Head of caudate nucleus (tissue), 42 donors: ENCODE results near the gene BBLN.

Experiments
- DNase-seq, 42 donors: peaks; one replicate each; pipeline versions ENCODE4 v3.0.0 to v3.0.0-alpha.2; 2020 to 2021; ENCODE audit warnings: mixed read lengths in 7 of 42
- intact Hi-C: fragments of 100-400 bp; cut with DNase I; formaldehyde crosslinking; loops from one replicate; pipeline ENCODE4 v1.15.0; 2022

Gene BBLN

DNA sequence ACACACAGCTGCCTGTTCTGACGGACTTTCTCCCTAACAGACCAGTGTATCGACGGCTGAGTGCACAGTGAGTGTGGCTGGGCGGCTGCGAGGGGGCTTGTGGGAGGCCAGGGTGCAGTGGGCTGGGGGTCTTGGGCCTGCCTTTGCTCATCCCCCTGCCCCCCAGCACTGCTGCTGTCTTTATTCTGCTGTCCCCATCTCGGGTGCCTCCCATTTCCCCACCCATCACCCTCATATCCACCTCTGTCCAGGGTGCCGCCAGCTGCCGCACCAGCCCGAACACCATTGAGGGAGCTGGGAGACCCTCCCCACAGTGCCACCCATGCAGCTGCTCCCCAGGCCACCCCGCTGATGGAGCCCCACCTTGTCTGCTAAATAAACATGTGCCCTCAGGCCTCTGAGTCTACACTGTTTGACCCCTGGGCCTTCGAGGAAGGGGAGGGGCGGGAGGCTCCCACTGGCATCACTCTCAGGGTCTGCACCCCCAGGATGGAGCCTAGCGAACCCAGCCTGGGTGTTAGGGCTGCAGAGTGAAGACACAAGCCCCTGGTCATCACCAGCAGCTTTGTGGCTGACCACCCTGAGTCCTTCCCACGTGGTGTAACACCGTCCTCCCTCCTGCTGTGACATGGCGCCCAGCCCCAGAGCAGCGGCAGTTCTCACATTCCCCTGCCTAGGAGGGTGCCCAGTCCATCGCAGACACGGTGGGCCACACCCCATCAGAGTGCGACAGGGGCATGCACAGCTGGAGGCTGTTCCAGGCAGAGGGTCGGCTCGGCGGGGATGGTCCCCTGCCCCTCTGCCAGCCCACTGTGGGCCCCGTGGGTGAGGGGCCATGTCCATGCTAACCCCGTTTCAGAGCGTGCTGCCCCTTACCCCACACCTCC, 6.8 kb upstream of the BBLN start:
- intact Hi-C loops: no loop called here
- no peak for DNase-seq

DNA sequence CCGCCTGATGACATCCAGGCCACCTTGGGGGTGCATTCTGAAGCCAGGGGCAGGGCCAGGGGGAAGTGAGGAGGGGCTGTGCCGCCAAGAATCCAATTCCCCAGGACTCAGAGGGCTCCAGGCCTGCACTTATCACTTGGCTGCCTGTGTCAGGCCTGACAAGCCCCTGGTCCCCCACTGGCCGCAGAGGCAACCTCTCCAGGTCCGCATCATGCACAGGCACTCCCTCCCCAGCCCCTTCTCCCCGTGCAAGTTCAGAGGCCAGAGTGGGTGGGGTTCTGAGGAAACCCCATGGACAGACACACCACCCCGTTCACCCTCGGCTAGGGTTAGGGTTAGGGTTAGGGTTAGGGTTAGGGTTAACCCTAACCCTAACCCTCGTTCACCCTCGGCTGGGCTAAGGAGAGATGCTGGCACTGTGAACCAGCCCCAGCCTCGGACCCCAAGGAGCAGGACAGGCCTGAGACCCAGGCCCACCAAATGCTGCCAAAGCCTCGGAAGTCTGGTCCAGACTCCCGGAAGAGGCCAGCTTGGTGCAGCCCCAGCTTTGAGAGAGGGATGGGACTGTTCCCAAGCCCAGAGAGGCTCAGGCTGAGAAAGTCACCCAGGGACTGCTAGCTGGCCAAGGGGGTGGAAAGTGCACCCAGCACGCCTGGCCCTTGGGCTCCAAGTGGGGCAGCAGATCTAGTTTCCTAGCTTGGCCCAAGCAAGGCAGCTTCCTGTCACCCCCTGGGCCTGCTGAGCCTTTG, 5.9 kb upstream of the BBLN start:
- DNase-seq: no peak

DNA sequence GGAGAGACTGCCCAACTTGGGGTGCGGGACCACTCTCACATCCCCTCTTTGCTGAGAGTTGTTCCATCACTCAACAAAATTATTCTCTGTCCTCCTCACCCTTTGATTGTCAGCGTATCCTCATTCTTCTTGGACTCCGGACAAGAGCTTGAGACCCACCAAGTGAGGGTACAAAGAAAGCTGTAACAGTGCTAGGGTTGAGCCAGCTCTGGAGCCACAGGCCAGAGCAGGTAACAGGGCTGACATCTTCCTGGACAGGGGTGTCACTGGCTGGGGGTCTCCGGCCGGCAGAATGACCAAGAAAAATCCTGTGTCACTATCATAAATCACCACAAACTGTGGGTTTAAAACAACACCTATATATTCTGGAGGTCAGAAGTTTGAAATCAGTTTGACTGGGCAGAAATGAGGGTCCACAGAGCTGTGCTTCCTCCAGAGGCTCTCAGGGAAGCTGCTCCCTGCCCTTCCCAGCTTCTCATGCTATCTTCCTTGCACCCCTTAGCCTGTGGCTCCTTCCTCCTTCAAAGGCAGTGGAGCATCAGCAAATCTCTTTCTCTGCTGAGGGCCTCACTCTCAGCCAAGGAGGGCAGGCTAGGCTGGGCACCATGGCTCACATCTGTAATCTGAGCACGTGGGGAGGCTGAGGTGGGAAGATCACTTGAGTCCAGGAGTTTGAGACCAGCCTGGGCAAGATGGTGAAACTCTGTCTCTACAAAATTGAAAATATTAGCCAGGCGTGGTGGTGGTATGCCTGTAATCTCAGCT, 4.1 kb upstream of the BBLN start:
- intact Hi-C loops: no loop called here
- DNase-seq: no peak

More for the DNA sequence above, 5.9 kb upstream of the BBLN start:
- intact Hi-C loops: no loop called here

DNA sequence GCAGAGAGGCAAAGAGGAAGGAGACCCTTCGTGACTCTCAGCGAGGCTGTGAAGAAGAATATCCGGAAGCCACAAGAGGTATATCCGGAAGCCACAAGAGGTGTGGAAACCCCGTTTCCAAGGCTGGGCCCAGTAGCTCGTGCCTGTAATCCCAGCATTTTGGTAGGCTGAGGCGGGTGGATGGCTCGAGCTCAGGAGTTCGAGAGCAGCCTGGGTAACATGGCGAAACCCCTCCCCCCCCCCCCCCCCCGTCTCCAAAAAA, 612 bp upstream of the BBLN start:
- DNase-seq: peak in 5 of 42 donors; percentile 6 to 41 (median 16)
- intact Hi-C loops: no loop called here

- intact Hi-C loops: no loop called here
- DNase-seq: peak in 35 of 42 donors; percentile 14 to 62 (median 35)
These were observed 530 bp downstream of the BBLN start for GRCh38 chr9:128160603-128160987.

- DNase-seq: no peak
- intact Hi-C loops: no loop called here
These were observed 1.3 kb downstream of the BBLN start for GRCh38 chr9:128161215-128161902.

GRCh38 chr9:128162215-128163026, 2.4 kb downstream of the BBLN start:
- peak in 24 of 42 donors; percentile 13 to 76 (median 28) for DNase-seq
- intact Hi-C loops: no loop called here

GRCh38 chr9:128163027-128163515, 3.0 kb downstream of the BBLN start:
- DNase-seq: no peak

DNA sequence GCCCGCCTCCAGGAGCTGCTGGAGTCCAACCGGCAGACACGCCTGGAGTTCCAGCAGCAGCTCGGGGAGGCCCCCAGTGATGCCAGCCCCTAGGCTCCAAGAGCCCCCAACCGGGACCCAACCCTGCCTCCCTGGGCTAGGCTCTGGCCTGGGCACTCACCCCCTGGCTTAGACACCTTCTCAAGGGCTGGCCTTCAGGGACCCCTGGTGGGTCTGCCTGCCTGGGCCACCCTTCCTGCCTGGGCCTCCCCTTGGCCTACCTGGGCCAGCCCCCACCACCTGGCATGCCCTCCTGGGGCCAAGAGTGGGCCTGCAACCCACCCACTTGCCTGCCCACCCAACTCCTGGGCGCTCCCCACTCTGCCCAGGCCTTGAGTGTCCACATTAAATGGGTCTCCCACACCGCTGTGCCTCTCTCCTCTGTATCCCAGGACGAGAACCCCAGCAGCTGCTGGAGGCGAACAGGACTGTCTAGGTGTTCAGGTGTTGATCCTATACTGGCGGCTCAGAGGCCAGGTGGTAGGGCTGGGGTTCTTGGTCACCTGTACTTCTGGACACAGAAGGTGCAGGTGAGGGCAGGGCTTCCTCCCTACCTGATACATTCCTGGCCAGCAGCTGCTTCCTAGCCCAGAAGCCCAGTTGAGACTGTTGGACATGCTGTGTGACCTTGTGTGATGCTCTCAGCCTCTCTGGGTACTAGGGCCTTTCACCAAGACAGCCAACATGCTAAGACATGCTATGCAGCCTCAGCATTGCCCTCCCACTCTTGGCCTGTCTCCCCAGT, 3.6 kb downstream of the BBLN start:
- intact Hi-C loops: no loop called here
- no peak for DNase-seq

More at GRCh38 chr9:128163027-128163515, 3.0 kb downstream of the BBLN start:
- intact Hi-C loops: no loop called here

- intact Hi-C loops: no loop called here
- no peak for DNase-seq
These were observed 4.3 kb downstream of the BBLN start for GRCh38 chr9:128164307-128164885.

- no peak for DNase-seq
- intact Hi-C loops: no loop called here
These were observed 6.1 kb downstream of the BBLN start for GRCh38 chr9:128166169-128166568.

DNA sequence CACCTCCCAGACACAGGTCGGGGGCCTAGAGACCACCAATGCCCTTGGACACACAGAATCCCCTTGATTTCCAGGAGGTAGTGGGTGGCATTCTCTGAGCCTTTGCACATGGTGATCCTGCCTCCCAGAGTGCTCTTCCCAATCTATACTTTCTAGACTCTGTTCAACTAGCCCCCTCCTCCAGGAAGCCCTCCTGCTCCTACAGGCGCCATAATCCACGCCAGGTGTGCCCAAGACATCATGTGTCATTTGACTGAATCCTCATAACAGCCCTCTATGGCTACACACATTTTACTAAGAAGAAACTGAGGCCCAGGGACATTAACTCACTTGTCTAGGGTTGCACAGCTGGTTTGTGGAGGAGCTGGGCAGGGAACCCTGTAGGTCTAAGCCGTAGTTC, 7.1 kb downstream of the BBLN start:
- intact Hi-C loops: no loop called here
- DNase-seq: no peak

GRCh38 chr9:128168731-128169308, 8.8 kb downstream of the BBLN start:
- intact Hi-C loops: no loop called here
- no peak for DNase-seq

DNA sequence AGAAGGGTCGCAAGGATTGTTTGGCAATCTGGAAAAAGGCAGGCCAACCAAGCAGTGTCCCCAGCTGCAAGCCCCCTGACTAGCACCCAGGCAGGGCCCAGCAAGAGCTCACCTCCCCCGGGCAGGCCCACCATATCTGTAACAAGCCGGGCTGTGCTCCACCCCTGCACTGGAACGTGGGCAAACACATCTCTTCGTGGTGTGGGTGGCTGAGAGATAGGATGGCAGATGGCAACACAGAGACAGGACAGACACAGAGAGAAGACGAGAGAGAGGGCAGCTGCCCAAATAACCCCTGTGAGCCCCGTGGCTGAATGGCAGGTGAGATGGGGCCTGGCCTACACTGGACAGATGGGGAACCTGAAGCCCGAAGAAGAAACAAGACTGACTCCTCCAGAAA, 9.4 kb downstream of the BBLN start:
- peak in 21 of 42 donors; percentile 7 to 74 (median 35) for DNase-seq
- intact Hi-C loops: no loop called here

DNA sequence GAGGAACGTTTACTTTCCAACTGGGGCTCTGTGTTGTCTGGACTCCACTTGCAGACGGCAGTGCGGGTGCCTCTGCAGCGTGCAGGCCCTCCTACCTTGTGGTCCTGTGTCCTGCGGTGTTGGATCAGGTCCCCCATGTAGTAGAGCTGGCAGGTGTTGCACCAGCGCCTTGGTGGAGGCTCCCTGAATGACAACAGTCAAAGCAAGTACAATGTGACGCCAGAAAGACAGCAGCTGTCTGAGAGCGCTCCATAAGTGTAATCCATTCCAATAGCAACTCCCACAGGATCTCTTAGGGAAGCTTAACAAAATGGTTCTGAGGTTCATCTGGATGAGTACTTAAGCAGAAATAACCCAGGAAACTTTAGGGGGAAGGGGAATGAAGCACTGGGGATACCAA, 9.9 kb downstream of the BBLN start:
- DNase-seq: peak in 30 of 42 donors; percentile 12 to 83 (median 46)
- intact Hi-C loops: no loop called here

DNA sequence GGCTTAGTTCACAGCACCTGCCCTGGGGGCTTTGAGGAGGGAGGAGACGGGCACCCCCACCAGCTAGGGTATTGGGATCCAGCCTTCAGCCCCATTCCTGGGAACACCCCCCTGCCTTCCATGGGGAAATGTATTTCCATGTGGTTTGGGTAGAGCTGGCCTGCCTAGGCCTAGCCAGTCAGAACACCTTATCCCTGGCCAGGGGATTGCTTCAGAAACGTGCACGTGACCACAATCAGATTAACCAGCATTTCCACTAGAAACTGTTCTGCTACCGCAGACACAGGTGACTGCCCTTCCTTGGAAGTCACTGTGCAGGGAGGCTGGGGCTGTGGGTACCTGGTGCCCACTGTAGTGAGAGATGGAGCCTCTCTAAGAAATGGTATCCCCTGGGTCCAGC, 14.0 kb downstream of the BBLN start:
- intact Hi-C loops: no loop called here
- DNase-seq: no peak

GRCh38 chr9:128175102-128175563, 15.1 kb downstream of the BBLN start:
- intact Hi-C loops: no loop called here
- no peak for DNase-seq
